Uterus (tissue), 4 donors: ENCODE data around the gene STRN3. TPM values are rescaled to one million over a fixed set of nuclear protein-coding genes. Genes with fewer than 3 reads are reported as not detected.

ENCODE experiments used
- DNase-seq, 2 donors: peaks; one replicate each; pipeline ENCODE4 v3.0.0-alpha.2; 2019 to 2020
- H3K27ac ChIP-seq, 2 donors: fragments of 200-600 bp; sonication (generic); 1 replicate in 1 of 2; 2 replicates in 1 of 2; pipeline ENCODE4 v1.5.1; 2016 to 2018
- H3K27me3 ChIP-seq, 2 donors: fragments of 200-600 bp; sonication (generic); one replicate each; pipeline ENCODE4 v1.5.1; 2018 to 2019; ENCODE audit warnings: control low read depth in 1 of 2
- H3K36me3 ChIP-seq, 2 donors: fragments of 200-600 bp; sonication (generic); one replicate each; pipeline ENCODE4 v1.5.1; 2019; ENCODE audit warnings: control low read depth in 1 of 2
- H3K4me1 ChIP-seq, 2 donors: fragments of 200-600 bp; sonication (generic); one replicate each; pipeline ENCODE4 v1.5.1; 2018 to 2019; ENCODE audit warnings: control low read depth in 1 of 2
- H3K4me3 ChIP-seq, 2 donors: fragments of 200-600 bp; sonication (generic); 1 replicate in 1 of 2; 2 replicates in 1 of 2; pipeline ENCODE4 v1.5.1; 2018 to 2019; ENCODE audit warnings: mild to moderate bottlenecking in 1 of 2
- H3K9me3 ChIP-seq, 2 donors: fragments of 200-600 bp; sonication (generic); one replicate each; pipeline ENCODE4 v1.5.1; 2019; ENCODE audit warnings: control low read depth in 1 of 2
- CTCF ChIP-seq, 4 experiments: fragments of 200-600 bp in 2 of 4; fragments of 450-650 bp in 2 of 4; sonication (generic) in 2 of 4; IDR thresholded peaks; one replicate each; pipeline ENCODE4 v1.5.1; 2016 to 2019; ENCODE audit warnings: antibody characterized with exemption in 4 of 4, mild to moderate bottlenecking in 2 of 4, moderate library complexity in 1 of 4
- POLR2A ChIP-seq, 2 donors: fragments of 450-650 bp; IDR thresholded peaks; one replicate each; pipeline ENCODE4 v1.6.1; 2016; ENCODE audit warnings: antibody characterized with exemption in 2 of 2, mild to moderate bottlenecking in 1 of 2, moderate library complexity in 1 of 2
- intact Hi-C: fragments of 100-400 bp; cut with DNase I; formaldehyde crosslinking; loops from one replicate; pipeline ENCODE4 v1.15.1; 2023; ENCODE audit warnings: low total_unique reads
- total RNA-seq, 4 donors: library from RNA; depleted of rRNA in 3 of 4; stranded (reverse); fragments of >200 nt in 3 of 4; gene quantifications; one replicate each; pipeline versions ENCODE4 v1.1.0 to v1.2.4, GENCODE V29; 2014 to 2023
- donor health status: DM: yes; HTN: yes; CAD: no.

Gene STRN3
- total RNA-seq, 4 donors from 2014 or later = 25.9 to 82.0 (median 65.0) TPM

GRCh38 chr14:30875788-30876053 is 150.5 kb downstream of the STRN3 start:
- TF ChIP-seq POLR2A (IDR thresholded peaks at IDR 0.05) (no peak), CTCF (IDR thresholded peaks at IDR 0.05) (no peak)
- peaks cover 12 to 17% of the 10 kb centered on the region in 2 donors for H3K27me3 ChIP-seq
- DNase-seq = no peak
- H3K4me3 ChIP-seq = no peak overlapping the region
- intact Hi-C loops = no loop called here
- H3K4me1 ChIP-seq = peaks cover 0 to 11% of the 10 kb centered on the region in 2 donors
- no peak overlapping the region for H3K27ac ChIP-seq
- H3K9me3 ChIP-seq = no peaks in the 10 kb centered on the region
- H3K36me3 ChIP-seq = no peaks in the 10 kb centered on the region

- Histone ChIP-seq H3K27me3 (peaks cover 12 to 17% of the 10 kb centered on the region in 2 donors), H3K27ac (no peak overlapping the region)
- TF ChIP-seq POLR2A (IDR thresholded peaks at IDR 0.05) (no peak), CTCF (IDR thresholded peaks at IDR 0.05) (no peak)
Measured at GRCh38 chr14:30874999-30875787, 151.0 kb downstream of the STRN3 start.

DNA sequence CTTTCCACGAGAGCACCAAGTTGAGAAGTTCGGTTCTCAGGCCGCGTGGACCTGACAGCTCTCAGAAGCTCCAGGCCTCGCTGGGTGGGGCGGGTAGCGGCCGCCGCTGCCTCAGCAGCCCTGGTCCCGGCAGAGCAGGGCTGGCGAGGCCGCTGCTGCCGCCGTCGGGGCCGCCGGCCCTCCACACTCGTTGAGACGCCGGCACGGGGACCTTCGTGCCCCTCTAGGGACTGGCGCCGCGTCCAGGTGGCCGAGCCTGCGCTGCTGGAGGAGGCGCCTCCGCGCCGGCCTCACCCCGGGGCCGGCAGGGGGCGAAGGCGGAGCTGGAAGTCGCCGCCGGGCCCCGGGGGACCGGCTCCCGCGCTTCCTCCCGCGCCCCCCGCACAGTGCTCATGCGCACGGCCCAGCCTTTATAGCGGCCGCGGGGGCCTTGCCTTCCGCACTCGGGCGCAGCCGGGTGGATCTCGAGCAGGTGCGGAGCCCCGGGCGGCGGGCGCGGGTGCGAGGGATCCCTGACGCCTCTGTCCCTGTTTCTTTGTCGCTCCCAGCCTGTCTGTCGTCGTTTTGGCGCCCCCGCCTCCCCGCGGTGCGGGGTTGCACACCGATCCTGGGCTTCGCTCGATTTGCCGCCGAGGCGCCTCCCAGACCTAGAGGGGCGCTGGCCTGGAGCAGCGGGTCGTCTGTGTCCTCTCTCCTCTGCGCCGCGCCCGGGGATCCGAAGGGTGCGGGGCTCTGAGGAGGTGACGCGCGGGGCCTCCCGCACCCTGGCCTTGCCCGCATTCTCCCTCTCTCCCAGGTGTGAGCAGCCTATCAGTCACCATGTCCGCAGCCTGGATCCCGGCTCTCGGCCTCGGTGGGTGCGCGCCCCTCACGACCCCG is 151.8 kb downstream of the STRN3 start, which contains the start of gene COCH:
COCH (plus strand) TSS at position 440 of the 879 bp plus-strand sequence; CDS start at position 820, 380 bp downstream.
- no peaks in the 10 kb centered on the region for H3K9me3 ChIP-seq
- TF ChIP-seq POLR2A (IDR thresholded peaks at IDR 0.05) (no peak), CTCF (IDR thresholded peaks at IDR 0.05) (peak in 2 of 4 experiments; percentile 8 to 25)
- H3K36me3 ChIP-seq = no peaks in the 10 kb centered on the region
- DNase-seq = no peak
- H3K4me3 ChIP-seq = peak within 1 kb of the TSS; percentile 6 to 30
- intact Hi-C loops = no loop called here
- peaks cover 0 to 11% of the 10 kb centered on the region in 2 donors for H3K4me1 ChIP-seq
- no peak within 1 kb of the TSS for H3K27ac ChIP-seq
- H3K27me3 ChIP-seq = peaks cover 12 to 17% of the 10 kb centered on the region in 2 donors

More at GRCh38 chr14:30874999-30875787, 151.0 kb downstream of the STRN3 start:
- H3K36me3 ChIP-seq = no peaks in the 10 kb centered on the region
- DNase-seq = no peak
- peaks cover 0 to 11% of the 10 kb centered on the region in 2 donors for H3K4me1 ChIP-seq
- no peaks in the 10 kb centered on the region for H3K9me3 ChIP-seq
- H3K4me3 ChIP-seq = peak overlapping the region; percentile 6 to 30
- intact Hi-C loops = no loop called here

DNA sequence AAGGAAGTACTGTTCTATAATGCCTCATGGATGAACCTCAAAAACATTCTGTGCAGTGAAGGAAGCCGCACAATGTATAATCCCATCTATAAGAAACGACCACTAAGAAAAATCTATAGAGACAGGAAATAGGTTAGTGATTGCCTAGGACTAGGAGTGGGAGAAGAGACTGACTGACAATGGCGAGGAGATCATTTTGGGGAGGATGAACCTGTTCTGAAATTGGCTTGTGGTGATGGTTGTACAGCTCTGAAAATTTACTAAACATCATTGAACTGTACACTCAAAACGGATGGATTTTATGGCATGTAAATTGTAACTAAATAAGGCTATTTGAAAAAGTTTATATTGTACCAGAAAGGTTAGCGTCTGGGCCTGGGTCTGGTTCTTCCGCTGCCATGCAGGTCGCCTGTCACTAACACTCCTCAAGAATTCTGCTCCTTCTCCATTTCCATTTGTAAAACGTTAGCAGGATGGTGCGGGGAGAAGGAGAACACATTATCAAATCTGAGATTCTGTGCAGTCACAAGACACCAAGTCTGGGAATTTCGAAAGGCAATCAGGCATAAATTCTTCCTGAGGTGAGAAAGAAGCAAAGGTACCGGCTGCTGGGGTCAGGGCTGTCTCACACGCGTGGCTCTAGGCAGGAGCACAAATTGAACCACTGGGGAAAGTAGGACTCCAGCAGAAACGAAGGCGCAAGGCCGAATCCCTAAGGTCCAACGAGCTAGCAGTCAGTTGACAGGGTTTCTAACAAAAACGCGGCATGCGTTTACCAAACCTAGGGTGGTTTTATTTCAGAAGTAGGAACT is 152.7 kb downstream of the STRN3 start:
- no peak for TF ChIP-seq POLR2A (IDR thresholded peaks at IDR 0.05)
- no peak for TF ChIP-seq CTCF (IDR thresholded peaks at IDR 0.05)
- Histone ChIP-seq H3K4me3 (no peak overlapping the region), H3K4me1 (peaks cover 0 to 11% of the 10 kb centered on the region in 2 donors), H3K36me3 (no peaks in the 10 kb centered on the region), H3K9me3 (no peaks in the 10 kb centered on the region), H3K27ac (no peak overlapping the region), H3K27me3 (peaks cover 12 to 17% of the 10 kb centered on the region in 2 donors)
- intact Hi-C loops = no loop called here
- DNase-seq = no peak
